T-helper 2 cell treated with Interferon-gamma antibody and Interleukin-4, amounts not matched to agents 100 ng/mL and 5 ng/mL, for 36 hours (primary cell): Measurements from ENCODE around the gene DLEC1. TPM values are rescaled to one million over a fixed set of nuclear protein-coding genes. Genes with fewer than 3 reads are reported as not detected.

Source experiments
- intact Hi-C: fragments of 100-400 bp; cut with micrococcal nuclease; formaldehyde crosslinking; loops from one replicate; pipeline ENCODE4 v1.15.1; 2023
- total RNA-seq: library from RNA; stranded (reverse); gene quantifications from 2 replicates; pipeline ENCODE4 v1.2.3, GENCODE V29; 2022

DLEC1 gene
- total RNA-seq, 1 donor from 2014 or later, result 1.1 TPM

DNA sequence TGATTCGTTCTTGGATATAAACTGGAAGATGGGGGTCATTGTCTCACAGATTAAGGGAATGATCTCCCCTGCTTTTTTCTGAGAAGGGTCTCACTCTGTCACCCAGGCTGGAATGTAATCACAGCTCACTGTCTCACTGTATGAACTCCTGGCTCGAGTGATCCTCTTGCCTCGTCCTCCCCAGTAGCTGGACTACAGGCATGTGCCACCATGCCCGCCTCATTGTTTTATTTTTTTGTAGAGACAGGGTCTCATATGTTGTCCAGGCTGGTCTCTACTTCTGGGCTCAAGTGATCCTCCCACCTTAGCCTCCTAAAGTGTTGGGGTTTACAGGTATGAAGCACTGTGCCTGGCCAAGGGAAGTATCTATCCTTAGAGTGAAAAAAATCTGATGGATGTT lies 131.7 kb downstream of the DLEC1 start:
- intact Hi-C loops, result no loop called here

DNA sequence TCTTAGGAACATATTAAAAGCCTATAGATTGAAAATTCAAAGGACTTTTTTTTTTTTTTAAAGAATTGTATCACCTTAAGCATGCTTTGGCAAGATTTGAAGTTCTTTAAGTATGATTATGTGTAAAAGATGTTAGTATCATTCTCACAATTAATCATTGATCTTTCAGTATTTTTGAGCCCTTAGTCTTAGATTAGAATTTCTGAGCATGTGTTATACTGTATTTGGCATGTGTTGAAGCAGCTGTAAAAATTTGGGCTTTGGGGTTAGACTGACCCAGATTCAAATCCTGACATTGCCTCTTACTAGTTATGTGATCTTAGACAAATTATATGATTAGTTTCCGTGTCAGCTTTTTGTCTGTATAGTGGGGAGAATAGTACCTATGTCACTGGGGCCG lies 132.6 kb downstream of the DLEC1 start:
- intact Hi-C loops, result no loop called here

Other genes with a start within 250 kb of the DLEC1 start
- 10.5 and 10.9 TPM in 2 replicates for gene CTDSPL, start 177.3 kb upstream of the DLEC1 start, total RNA-seq
- gene VILL, start 48.4 kb upstream of the DLEC1 start, total RNA-seq, result 19.8 and 20.2 TPM in 2 replicates
- 11.5 and 14.4 TPM in 2 replicates for gene PLCD1, start 9.6 kb upstream of the DLEC1 start, total RNA-seq
- 91.9 and 92.4 TPM in 2 replicates for gene ACAA1, start 97.9 kb downstream of the DLEC1 start, total RNA-seq
- 77.4 and 83.7 TPM in 2 replicates for gene MYD88, start 99.5 kb downstream of the DLEC1 start, total RNA-seq
- 64.9 and 65.2 TPM in 2 replicates for gene OXSR1, start 126.3 kb downstream of the DLEC1 start, total RNA-seq
- gene SLC22A13, start 226.6 kb downstream of the DLEC1 start, total RNA-seq, result 0.59 and 0.93 TPM in 2 replicates
- 0.09 TPM in 1 of 2 replicates, not detected in the other for gene SLC22A14, start 243.1 kb downstream of the DLEC1 start, total RNA-seq